ENCODE data around the gene HOXA11.

The HOXA11 gene

DNA sequence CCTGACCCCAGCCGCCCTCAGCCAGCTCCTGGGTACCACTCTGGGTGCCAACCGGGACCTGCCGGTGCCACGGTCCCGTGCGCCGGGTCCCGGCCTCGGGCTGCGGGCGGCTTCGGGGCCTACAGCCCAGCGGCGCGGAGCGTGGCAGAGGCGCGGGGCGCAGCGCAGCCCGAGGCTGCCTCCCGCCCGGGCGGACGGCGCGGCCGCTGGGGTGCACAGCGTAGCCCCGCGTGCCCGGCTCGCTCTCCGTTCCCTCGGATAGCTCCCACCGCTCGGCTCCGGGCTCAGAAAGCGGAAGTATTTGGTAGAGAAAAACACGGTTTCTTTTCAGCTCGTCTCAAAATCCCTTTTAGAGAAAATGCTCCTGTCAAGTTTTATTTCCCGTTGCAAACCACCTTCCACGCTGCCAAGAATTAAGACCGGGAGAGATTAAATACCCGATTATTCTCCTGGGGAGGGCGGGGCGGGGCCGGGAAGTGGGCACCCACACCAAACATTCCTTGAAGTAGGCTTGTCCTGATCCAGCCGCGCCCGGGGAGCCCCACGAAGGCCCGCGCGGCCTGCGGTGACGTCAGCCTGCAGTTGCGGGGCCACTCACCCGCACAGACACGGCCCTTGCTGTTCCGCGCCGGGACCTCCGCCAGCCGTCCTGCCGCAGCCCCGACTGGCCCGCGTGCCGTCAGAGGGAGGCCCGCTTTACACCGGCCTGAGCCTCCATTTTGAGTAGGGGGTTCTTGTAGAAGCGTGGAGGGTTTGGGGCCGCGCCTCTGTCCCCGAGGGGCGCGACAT lies 7.7 kb upstream of the HOXA11 start:
- peak; percentile 28 for DNase-seq

DNA sequence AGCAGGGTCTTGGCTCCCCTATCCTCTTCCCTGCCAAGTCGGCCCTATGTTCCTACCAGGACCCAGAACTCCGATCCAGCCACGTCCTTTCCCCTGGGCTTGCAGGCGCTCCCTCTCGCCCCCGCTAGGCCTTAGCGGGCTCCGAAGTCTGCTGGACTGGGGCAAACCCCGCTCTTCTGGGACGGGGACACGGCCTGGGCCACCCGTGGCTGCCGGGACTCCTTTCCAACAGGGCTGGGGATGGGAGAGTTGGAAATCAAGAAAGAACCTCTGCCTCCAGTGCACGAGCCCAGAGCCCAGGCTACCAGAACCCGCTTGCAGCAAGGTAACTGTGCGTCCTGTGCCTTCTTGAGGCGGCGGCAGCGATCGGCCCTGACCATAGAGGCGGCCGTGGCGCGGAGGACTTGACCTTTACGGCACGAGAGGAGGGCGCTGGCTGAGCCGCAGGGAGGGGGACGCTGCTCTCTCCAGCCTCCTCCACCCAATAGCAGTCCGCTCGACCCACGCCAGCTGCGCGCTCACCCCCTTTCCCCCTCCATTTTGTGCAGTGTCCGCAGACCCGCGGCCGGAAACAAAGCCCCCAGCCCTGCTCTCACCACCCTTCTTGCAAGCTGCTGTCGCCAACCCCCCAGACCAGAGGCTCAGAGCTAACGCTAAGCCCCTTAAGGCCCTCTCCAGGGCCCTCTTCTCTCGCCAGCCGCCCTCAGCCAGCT lies 7.0 kb upstream of the HOXA11 start:
- DNase-seq, result peak; percentile 24

DNA sequence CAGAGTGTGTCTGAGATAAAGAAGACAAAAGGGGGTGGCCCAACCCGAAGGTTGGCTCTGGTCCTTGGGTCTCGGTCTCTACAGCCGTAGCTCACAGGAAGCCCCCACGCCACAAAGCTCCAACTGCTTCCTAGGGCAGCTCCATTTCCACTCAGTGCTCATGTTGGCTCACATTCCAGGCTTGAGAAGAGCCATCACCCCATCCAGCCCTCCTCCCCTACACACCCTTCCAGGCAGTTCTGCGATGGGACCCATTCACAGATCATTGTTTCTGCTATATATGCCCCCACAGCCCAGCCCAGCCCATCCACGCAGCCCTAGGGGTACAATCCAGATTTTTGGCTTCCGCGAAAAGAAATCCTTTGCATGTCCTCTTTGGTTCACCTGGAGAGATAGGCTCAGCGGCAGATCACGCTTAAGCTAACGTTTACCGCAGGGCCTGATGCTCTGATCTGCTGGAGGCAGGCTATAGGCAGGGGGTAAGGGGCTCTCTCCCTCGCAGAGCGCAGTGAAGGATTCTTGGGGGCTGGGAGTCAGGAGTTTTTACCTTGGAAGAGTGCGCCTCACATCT lies 6.2 kb upstream of the HOXA11 start:
- DNase-seq, result peak; percentile 21

DNA sequence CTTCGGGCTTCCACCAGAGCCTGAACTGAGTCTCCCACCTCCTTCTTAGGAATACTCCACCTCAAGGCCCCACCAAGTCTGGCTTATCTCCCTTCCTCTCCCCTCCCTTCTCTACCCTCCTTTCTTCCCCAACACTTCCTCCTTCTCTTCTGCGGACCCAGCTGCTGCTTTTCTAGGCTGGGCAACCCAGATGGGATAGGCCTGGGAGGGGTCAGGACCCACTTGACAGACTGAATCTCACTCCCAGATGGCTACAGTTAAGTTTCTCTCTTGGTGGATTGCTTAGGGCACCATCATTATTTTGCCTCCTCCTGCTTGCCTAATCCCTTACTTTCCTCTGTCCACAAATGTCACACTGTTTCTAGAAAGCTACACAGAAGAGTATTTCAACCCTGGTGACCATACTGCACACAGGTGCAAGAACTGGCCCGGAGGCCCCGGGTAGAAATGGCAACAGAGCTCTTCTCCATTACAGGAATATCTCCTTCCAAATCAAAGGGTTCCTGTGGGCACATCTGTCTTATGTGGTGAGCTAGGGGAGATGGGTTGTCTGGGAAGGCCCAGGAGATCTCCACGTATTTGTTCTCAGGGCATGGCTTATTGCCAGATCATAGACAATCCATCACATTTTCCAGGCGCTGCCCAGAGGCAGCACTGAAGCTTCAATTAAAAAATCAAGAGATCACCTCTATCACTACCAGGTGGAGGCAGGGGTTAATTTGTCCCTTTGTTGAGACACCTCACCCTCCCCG lies 5.1 kb upstream of the HOXA11 start:
- DNase-seq, result peak; percentile 13

DNA sequence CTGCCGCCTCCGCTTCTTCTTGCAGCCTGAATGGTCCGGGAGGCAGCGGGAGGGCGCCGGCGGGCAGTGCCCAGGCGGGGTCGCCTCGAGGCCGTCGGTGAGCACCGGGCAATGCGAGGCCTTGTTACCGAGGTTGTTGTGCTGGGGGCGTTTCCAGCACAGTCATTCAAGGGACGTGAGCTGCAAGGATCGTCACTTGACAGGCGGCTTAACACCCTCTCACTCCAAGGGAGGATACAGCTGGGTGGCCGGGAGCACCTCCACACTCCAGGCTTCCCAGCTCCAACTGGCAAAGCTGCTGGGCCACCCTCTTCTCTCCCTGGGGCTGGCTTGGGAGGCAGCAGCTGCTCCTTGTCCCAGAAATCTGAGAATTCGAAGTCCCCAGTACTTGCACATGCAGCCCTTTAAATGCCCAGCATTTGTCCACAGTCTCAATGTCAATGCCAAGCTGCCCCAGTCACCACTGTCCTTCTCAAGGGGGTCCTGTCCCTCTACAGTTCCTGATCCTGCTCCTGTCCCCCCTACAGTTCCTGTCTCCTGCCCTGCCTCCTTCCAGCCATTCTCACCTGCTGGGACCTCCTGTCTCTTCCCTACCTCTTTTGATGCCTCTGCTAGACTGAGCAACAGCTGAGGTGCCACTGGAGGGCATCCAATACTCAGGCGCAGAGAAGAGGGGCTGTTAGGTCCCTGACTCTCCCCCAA lies 4.4 kb upstream of the HOXA11 start:
- peak; percentile 22 for DNase-seq

DNA sequence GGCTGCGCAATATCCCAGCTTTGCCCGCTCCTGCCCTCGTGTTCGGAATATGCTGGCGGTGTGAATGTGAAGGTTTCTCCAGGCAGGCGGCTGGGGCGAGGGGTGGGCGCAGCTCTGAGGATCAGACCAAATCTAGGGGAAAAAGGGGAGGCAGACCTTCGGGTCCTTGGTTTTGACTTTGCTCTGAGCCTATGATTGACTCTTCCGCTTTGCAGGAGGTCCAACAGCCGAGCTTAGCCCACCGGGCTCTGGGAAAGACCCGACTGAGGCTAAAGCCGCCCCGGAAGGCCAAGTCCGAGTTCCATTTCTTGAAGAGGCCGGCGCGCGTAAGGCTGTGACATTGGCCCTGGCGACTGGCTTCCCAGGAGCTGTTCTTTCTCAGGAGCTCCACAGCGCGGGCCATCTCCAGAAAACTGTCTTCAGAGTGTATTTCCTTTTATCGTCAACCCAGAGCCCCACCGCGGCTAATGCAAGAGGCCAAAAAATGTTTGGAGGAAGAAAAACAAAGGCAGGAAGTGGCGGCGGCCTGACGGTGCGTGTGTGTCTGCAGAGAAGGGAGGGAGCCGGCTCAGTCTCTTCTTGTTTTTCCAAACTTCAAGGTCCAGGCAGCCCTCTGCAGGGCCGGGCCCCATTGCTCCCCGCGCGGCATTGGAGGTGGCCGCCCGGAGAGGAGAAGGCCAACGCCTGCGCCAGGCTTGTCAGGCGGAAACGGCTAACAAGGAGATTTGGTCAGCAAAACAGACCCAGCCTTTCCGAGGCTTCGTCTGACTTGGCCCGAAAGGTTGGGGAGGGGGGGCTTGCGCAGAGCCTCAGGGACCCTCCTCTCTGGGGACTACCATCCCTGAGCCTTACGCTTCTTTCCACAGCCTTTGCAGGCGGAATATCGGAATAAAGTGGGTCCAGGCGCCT lies 3.6 kb upstream of the HOXA11 start:
- peak; percentile 41 for DNase-seq

DNA sequence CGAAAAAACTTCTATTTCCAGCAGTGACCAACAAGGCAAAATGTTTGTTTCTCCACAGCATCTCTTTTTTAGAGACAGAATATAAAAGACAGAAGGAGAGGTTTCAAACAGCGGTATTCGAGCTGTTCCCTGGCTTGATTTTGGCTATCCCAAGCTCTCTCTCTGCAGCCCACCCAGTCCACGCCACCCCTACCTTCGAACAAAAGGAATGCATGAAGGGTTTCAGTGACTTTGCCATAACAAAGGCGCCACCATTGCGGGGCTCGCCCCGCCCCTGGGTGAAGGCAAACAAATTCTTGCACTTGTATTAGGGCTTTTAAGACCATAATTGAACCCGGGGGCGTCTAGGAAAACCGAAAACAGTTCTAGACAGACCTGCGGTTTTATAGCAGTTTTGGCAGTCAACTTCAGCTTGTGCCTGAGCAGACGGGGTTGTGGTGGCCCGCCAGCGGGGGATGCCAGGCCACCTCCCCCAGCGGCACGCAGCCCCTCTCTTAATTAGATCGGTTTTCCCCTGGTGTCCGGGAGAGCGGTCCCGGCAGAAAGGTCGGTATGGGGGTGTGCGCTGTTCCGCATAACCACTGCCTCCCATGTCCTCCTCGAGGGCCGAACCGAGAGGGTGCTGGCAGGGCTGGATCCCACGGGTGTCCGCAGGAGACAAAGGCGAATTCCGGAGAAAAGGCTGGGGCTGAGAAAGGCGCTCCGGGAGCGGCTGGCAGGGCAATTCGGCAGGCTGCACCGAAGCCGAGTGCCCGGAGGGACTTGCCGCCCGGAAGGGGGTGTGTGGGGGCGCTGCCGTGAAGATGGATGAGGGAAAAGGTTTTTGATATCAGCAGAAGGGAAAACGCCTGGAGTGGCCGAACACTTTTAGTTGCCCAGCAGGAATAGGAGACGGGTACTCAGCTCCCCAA lies 2.7 kb upstream of the HOXA11 start:
- peak; percentile 27 for DNase-seq

DNA sequence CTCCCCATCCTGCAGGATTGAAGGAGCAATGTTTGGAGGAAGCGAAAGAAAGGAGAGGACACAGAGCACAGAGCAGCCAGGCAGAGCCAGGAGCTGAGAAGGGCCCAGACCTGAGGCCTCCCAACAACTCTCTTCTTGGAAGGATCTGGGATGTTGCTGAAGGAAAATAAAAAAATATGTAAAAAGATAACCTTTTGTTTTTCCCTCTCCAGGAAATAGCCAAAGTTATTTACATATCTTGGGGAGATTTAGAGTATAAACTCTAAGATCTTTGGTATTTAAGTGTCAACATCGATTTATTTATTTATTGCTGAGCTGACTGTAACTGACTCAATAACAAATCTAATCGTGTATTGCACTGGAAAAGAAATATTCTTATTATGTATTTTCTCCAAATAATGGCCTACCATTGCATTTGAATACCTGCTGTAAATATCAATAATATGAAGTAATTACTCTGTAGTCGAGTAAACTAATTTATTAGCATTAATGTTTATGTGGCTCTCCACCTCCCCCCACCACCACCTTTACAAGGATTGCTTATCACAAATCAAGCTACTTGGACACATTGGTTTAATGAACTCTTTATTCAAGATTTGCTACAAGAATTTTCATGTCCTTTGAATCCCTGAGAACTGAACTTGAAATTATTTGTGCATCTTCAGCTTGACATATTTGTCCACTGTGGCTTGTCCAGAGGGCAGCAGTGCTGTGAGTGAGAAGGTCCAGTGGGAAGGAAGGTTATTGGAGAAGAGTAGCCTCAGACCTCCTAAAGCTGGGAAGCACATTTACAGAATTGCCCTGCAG lies 1.8 kb upstream of the HOXA11 start:
- peak; percentile 13 for DNase-seq

DNA sequence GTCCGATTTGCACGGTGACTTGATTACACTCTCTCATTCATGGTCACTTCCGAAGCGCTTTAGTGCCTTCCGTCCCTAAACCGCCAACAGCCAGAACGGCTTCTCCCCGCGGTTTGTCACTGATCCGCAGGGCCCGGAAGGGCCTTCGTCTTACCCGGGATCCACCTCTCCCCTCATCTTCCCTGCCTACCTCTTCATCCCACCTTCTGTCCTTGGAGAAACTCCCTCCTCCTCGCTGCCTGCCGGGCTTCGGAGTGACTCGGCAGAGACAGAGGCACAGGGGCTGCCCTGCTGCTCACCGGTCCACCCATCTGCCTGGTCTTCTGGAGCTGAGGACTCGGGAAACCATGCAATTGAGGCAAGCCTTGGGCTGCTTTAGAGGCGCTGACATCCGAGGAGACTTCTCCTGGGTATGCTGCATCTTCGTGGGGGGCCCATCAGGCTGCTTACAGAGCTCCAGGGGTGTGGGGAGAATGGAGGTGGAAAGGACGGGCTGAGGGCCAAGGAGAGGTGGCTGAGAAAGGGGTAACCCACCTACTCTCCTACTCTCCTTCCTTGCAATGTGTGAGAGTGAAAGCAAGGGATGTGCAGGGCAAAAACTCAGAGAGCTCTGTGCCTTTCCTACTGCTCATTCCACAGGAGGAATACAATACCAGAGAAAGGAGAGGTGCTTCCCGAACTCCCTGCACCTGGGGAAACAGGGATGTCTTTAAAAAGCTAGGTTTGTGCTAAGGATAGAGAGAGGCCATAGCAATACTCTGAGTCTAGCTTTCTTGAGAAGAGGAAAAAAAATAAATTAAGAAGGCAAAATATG lies 1.0 kb upstream of the HOXA11 start:
- DNase-seq, result no peak

DNA sequence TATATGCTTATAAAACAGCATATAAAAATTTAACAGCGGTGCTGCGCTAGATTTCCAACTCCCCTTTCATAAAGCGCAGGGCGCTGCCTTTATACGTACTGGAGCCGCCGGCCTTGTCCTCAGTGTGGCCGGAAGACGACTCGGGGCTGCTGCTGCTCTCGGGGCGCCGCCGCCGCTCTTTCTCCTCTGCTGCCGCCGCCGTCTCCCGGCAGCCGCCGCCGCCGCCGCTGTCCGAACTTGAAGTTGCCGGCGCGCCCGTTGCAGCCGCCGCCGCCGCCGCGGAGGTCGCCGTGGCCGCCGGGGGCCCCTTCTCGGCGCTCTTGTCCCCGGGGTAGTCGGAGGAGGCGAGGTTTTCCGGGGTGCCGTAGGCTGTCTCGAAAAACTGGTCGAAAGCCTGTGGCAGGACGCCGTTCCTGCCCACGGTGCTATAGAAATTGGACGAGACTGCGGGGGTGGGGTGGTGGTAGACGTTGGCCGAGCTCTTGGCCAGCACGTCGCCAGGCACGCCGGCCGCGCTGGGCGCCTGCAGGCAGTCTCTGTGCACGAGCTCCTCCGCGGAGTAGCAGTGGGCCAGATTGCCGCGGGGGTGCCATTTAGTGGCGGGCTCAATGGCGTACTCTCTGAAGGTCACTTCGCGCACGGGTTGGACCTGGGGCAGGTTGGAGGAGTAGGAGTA lies 557 bp downstream of the HOXA11 start:
- DNase-seq, result peak; percentile 43

DNA sequence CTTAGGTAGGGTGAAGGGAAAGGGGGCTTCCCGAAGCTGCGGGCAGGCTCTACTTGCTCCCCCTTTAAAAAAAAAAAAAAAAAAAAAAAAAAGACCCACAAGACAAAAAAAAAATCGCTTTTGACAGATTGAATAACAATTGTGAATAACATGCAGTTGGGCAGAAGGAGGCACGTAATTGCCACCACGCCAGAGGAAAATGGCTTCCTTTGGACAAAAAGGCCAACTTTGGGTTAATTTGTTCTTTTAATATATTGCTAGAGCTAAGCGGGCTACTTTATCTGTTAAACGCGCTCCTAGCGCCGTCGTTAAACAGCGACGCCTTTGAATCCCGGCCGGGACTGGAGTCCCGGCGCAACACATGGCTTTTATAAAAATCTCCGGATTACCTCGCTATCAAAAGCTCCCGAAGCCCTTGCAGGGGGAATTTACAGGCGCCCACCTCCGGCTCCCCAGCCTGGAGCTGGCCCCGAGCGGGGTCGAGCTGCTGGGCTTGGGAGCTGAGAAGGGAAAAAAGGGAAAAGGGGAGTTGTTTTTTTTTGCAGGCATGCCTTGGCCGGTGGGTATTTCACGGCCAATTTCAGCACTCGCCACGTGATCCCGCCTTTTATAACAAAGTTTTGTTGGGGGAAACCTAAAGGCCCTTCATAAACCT lies 1.2 kb downstream of the HOXA11 start:
- DNase-seq, result peak; percentile 25

DNA sequence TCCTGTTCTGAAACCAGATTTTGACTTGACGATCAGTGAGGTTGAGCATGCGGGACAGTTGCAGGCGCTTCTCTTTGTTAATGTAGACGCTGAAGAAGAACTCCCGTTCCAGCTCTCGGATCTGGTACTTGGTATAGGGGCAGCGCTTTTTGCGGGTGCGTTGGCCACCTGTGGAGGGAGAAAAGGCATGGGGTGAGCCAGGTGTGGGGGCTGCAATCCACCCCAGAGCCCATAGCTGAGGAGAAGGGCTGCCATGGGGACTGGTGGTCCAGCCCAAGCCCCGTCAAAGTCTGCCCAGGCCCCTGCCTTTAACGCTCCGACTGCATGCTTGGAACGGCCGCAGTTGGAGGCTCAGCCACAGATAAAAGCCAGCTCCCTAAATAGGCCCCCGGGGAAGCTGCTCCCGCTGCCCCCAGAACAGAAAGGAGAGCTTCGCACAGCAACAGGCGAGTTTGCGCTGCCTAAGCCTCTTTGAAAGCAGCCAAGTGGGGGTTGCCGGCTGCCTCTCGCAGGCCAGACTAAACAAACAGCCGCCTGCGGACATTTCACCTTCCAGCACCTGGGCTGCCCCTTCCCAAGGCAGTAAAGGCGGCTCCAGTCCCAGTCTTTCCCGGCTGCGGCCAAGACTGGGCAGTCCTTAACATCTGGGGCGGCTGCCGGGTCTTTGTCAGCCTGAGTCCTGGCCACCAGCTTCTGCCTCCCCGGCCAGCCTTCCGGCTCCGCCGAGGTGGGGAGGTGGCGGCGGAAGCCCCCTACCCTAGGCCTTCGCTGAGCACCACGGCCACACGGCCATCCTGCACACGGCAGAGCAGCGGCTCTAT lies 2.0 kb downstream of the HOXA11 start:
- DNase-seq, result peak; percentile 23

DNA sequence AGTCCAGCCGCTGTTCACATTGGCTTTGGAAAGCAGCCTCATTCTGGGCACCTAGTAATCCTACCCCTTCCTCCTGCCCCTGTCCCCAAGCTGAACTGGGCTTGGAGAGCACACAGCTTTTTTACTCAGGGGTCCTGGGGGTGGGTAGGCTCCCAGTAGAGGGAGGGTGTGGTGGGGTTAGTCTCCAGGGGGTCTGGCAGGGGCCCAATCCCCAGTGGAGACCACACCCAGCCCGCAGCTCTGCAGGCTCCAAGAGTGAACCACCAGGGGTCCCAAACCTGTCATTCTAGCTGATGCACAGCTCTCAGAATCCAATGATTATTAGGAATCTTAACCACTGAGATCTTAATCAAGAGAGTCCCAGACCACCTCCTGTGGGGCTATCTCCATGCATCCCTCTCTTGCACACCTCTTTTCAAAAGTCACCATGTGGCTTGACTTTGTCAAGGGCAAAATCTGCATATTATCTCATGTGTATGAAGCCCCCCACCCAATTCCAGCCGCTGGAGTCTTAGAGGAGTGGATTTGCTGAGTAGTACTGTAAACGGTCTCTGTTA lies 2.7 kb downstream of the HOXA11 start:
- no peak for DNase-seq

DNA sequence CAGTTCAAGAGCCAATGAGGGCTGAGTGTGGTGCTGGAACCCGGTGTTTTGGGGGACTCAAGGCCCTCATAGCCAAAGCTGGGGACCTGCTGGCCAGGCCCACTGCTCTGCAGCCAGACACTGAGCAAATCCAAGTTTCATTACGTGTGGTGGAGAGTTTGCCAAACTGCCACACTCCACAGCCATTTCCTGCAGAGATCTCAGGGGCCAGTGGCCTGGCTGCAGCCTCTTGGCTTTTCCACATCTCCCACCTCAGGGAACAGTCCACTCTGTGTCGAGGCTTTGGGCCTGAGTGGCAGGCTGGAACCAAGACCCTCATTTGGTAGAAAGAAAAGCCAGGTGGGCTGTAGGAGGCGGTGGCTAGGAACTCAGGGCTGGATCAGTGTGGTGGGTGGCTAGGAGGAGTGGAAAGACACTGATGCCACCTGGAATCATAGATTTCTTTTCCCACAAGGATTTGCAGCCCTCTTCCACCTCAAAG lies 3.2 kb downstream of the HOXA11 start:
- peak; percentile 12 for DNase-seq

DNA sequence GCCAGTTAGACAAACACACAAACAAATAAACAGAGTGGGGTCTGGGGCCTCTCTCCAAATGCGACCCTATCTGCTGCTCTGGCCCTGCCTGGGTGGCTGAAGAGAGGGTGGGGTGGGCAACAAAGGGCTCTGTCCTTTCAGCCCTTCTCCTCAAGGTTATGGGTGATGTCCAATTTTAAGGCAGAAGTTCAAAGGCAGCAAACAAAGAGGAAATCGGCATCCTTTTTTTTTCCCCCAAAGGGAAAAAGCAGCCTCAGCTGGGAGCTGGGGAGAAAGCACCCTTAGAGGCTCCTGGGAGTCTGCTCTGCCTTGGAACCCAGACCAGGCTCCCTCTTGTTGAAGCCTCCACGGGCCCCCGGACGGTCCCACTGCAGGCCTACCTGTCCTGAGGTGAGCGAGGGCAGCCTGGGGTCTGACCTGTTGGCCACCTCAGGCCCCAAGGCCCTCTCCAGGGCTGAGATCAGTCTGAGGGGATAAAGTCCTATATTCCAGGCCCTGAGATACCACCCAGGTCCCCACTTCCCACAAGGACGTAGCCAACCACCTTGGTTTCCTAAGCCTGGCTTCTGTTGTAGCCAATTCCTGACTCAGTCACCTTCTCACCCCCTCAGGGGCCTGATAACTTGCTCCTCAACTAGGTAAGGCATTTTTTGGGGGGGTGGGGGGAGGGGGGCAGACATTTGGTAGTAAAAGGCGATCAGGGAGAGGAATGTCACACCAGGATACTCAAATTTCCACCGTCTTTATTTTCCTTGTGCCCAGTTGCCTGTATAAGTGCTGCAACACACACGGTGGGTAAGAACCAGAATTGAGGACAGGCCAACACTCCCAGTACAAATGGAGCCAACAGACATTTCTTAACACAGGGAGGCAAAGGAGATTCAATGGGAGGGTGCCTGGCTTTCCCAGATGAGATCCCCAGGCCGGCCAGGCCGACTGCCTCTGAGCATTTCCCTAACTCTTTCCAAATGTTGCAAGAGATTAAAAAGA lies 4.3 kb downstream of the HOXA11 start:
- DNase-seq, result peak; percentile 21
